Measurements from ENCODE around the gene DAPK1.

DAPK1 gene

GRCh38 chr9:87520172-87520683 lies 22.6 kb downstream of the DAPK1 start:
- H3K4me3 ChIP-seq (replicated peaks; ENCODE audit: low read depth, low read length): no peak overlapping the region
- no peak for DNase-seq (ENCODE audit: extremely low read depth, low read depth)
- TF ChIP-seq CTCF (IDR thresholded peaks at IDR 0.05; ENCODE audit: low read depth, low read length, missing control alignments): no peak

- no peak for TF ChIP-seq CTCF (IDR thresholded peaks at IDR 0.05; ENCODE audit: low read depth, low read length, missing control alignments)
- no peak for DNase-seq (ENCODE audit: extremely low read depth, low read depth)
- no peak overlapping the region for H3K4me3 ChIP-seq (replicated peaks; ENCODE audit: low read depth, low read length)
Measured at GRCh38 chr9:87521834-87522233, 24.2 kb downstream of the DAPK1 start.

GRCh38 chr9:87524061-87524460 lies 26.4 kb downstream of the DAPK1 start:
- no peak for TF ChIP-seq CTCF (IDR thresholded peaks at IDR 0.05; ENCODE audit: low read depth, low read length, missing control alignments)

GRCh38 chr9:87525546-87526303 lies 28.1 kb downstream of the DAPK1 start:
- TF ChIP-seq CTCF (IDR thresholded peaks at IDR 0.05; ENCODE audit: low read depth, low read length, missing control alignments): no peak
- no peak overlapping the region for H3K4me3 ChIP-seq (replicated peaks; ENCODE audit: low read depth, low read length)
- DNase-seq (ENCODE audit: extremely low read depth, low read depth): no peak

More at GRCh38 chr9:87524061-87524460, 26.4 kb downstream of the DAPK1 start:
- H3K4me3 ChIP-seq (replicated peaks; ENCODE audit: low read depth, low read length): no peak overlapping the region
- no peak for DNase-seq (ENCODE audit: extremely low read depth, low read depth)

GRCh38 chr9:87527211-87527916 lies 29.7 kb downstream of the DAPK1 start:
- no peak for TF ChIP-seq CTCF (IDR thresholded peaks at IDR 0.05; ENCODE audit: low read depth, low read length, missing control alignments)
- no peak for DNase-seq (ENCODE audit: extremely low read depth, low read depth)
- no peak overlapping the region for H3K4me3 ChIP-seq (replicated peaks; ENCODE audit: low read depth, low read length)

- no peak overlapping the region for H3K4me3 ChIP-seq (replicated peaks; ENCODE audit: low read depth, low read length)
- no peak for TF ChIP-seq CTCF (IDR thresholded peaks at IDR 0.05; ENCODE audit: low read depth, low read length, missing control alignments)
- no peak for DNase-seq (ENCODE audit: extremely low read depth, low read depth)
Measured at GRCh38 chr9:87528969-87529368, 31.3 kb downstream of the DAPK1 start.

Data from HFF-Myc (cell line).